Parathyroid adenoma (tissue), 2 donors: ENCODE measurements around the gene GNA15.

Experiments used
- H2AFZ ChIP-seq: fragments of 300-600 bp; sonication (generic); one replicate; pipeline ENCODE4 v1.7.0; 2017; ENCODE audit warnings: antibody characterized with exemption, mild to moderate bottlenecking
- H3K27ac ChIP-seq: fragments of 300-600 bp; sonication (generic); one replicate; pipeline ENCODE4 v1.7.0; 2017
- H3K27me3 ChIP-seq: fragments of 300-600 bp; sonication (generic); one replicate; pipeline ENCODE4 v1.7.0; 2017; ENCODE audit warnings: low read length; ENCODE audit not compliant: control insufficient read depth, insufficient read depth
- H3K36me3 ChIP-seq: fragments of 300-600 bp; sonication (generic); one replicate; pipeline ENCODE4 v1.7.0; 2017; ENCODE audit warnings: low read length; ENCODE audit not compliant: control insufficient read depth, insufficient read depth
- H3K4me1 ChIP-seq: fragments of 300-600 bp; sonication (generic); one replicate; pipeline ENCODE4 v1.7.0; 2017; ENCODE audit warnings: control low read depth
- H3K4me2 ChIP-seq: fragments of 300-600 bp; sonication (generic); one replicate; pipeline ENCODE4 v1.7.0; 2017; ENCODE audit warnings: low read length
- H3K4me3 ChIP-seq: fragments of 300-600 bp; sonication (generic); one replicate; pipeline ENCODE4 v1.7.0; 2017; ENCODE audit warnings: low read depth, low read length
- H3K79me2 ChIP-seq: fragments of 300-600 bp; sonication (generic); one replicate; pipeline ENCODE4 v1.7.0; 2017; ENCODE audit warnings: control low read depth
- H3K9ac ChIP-seq: fragments of 300-600 bp; sonication (generic); one replicate; pipeline ENCODE4 v1.7.0; 2017; ENCODE audit warnings: mild to moderate bottlenecking
- H3K9me3 ChIP-seq: fragments of 300-600 bp; sonication (generic); one replicate; pipeline ENCODE4 v1.7.0; 2017; ENCODE audit warnings: low read length; ENCODE audit not compliant: control insufficient read depth
- TF ChIP-seq, protein P1 (sequence below): fragments of 300-600 bp; sonication (generic); IDR thresholded peaks from one replicate; pipeline ENCODE4 v1.7.0; 2017; ENCODE audit warnings: antibody characterized with exemption, mild to moderate bottlenecking
- donor health status: primary hyperparathyroidism.

Gene GNA15

DNA sequence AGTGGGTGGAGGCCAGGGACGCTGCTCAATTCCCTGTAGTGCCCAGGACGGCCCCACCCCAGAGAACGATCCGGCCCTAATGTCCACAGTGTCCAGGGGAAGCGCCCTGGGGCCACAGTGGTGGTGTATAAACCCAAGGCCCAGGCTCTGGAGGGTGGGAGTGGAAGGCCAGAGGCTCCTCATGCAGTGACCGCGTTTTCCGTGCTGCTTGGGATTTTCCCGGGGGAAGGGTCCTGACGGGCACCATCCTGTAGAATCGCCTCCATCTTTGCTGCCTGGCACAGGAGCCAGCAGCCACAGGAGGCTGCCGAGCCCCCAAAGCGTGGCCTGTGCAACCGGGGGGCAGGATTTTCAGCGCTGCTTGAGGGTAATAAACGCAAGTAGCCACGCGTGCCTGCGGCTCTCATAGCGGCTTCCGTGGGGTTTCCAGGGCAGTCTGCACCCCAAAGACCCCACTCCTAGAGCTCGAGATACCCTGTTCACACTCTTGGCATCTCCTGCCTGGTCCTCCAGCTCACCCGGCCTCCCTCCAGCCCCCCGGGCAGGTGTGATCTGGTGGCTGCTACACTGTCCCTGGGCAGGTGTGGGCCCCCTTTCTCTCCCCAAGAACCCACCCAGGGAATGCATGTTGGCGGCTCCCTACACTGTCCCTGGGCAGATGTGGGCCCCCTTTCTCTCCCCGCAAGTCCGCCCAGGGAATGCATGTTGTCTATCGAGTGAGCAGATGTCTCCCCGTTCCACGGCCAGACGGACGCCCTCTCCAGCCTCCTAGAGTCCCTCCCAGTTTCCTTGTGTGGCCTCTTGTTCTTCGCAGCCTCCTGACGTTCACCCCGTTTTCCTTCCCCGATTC, 52.1 kb downstream of the GNA15 start:
- H3K36me3 ChIP-seq: no peaks in the 10 kb centered on the region
- H3K4me2 ChIP-seq: no peak overlapping the region
- H3K4me3 ChIP-seq: no peak overlapping the region
- H3K9ac ChIP-seq: no peak overlapping the region
- H2AFZ ChIP-seq: no peak overlapping the region
- TF ChIP-seq, protein P1, sequence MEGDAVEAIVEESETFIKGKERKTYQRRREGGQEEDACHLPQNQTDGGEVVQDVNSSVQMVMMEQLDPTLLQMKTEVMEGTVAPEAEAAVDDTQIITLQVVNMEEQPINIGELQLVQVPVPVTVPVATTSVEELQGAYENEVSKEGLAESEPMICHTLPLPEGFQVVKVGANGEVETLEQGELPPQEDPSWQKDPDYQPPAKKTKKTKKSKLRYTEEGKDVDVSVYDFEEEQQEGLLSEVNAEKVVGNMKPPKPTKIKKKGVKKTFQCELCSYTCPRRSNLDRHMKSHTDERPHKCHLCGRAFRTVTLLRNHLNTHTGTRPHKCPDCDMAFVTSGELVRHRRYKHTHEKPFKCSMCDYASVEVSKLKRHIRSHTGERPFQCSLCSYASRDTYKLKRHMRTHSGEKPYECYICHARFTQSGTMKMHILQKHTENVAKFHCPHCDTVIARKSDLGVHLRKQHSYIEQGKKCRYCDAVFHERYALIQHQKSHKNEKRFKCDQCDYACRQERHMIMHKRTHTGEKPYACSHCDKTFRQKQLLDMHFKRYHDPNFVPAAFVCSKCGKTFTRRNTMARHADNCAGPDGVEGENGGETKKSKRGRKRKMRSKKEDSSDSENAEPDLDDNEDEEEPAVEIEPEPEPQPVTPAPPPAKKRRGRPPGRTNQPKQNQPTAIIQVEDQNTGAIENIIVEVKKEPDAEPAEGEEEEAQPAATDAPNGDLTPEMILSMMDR: no peak
- no peak overlapping the region for H3K27ac ChIP-seq
- no peaks in the 10 kb centered on the region for H3K27me3 ChIP-seq
- H3K9me3 ChIP-seq: no peaks in the 10 kb centered on the region
- peaks cover 46% of the 10 kb centered on the region for H3K79me2 ChIP-seq
- H3K4me1 ChIP-seq: peaks cover 7% of the 10 kb centered on the region

DNA sequence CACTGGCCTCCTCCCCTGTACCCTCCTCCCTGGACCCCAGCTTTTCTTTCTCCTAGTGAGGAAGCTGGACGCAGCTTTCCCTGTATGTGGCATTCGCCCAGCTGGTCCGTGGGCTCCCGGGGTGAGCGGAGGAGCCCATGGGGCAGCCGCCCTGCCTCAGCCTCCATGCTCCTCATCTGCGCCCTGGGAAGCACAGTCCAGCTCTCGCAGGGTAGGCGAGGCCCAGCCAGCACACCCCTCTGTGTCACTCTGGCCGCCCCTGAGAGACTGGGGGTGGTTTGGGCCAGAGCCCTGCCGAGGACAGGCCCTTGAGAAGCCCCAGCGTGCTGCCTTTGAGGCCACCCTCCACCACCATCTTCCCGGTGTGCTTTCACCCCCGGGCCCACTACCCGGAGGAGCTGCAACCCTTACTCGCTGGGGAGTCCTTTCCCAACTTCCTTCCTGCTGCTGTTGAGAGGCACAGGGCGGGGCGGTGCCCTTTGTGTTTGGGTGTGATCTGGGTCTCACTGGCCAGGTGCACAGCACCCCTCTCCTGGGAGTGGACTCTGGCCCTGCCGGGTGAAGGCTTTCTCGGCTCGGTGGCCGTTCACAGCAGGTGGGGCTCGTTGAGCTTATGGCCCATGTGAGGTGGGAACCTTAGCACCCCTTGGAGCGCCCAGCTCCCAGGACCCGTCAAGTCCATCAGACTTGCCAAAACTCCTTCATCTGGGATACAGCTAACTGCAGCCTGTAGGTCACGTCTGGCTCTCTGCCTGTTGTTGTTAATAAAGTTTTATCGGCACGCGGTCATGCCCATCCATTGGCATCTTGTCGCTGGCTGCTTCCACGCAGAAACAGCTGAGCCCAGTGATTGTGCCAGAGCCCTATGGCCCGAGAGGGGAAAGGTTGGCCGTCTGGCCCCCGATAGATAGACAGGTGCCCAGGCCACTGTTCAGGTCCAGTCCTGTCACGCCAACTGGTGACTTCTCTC, 53.1 kb downstream of the GNA15 start:
- no peak overlapping the region for H2AFZ ChIP-seq
- H3K27ac ChIP-seq: no peak overlapping the region
- no peak overlapping the region for H3K4me2 ChIP-seq
- TF ChIP-seq, protein P1: no peak
- H3K9ac ChIP-seq: no peak overlapping the region
- no peaks in the 10 kb centered on the region for H3K9me3 ChIP-seq
- no peak overlapping the region for H3K4me3 ChIP-seq
- no peaks in the 10 kb centered on the region for H3K36me3 ChIP-seq
- H3K79me2 ChIP-seq: peaks cover 46% of the 10 kb centered on the region
- H3K27me3 ChIP-seq: no peaks in the 10 kb centered on the region
- peaks cover 7% of the 10 kb centered on the region for H3K4me1 ChIP-seq

DNA sequence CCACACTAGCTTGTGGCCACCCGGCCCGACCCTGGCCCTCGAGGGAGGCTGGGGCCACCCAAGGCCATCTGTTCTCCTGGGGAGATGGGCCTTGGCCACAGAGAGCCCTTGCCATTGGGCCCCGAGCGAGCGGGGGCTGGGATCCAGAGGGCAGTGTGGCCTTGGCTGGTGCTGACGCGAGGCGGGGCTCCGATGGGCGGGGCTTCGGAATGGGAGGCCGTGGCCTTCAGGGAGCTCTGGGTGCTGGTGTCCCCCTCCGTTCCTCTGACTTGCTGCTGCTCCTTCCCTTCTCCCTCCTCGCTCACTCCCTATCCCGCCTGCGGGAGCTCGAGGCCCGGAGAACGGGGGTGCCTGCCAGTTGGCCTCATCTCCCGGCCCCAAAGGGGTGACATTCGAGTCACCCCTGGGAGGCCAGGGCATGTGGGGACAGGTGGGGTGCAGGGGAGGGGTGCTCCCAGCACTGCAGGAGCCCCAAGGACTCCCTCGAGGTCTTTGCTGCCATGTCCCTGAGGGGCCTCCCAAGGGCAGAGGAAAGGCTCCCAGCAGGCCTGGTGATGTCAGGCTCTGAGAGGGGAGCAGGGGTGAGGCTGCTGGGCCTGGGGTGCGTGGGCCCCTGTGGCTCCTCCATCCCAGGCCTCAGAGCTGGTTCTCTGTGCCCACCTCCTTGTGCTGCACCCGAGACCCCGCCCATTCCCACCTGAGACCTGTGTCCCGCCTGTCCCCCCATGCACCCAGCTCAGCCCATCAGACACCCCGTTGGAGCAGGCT, 54.1 kb downstream of the GNA15 start:
- Histone ChIP-seq H3K27me3 (no peaks in the 10 kb centered on the region), H3K9ac (no peak overlapping the region), H3K4me3 (no peak overlapping the region), H3K4me2 (no peak overlapping the region), H3K36me3 (no peaks in the 10 kb centered on the region), H3K4me1 (peaks cover 7% of the 10 kb centered on the region), H2AFZ (no peak overlapping the region), H3K27ac (no peak overlapping the region), H3K79me2 (peaks cover 46% of the 10 kb centered on the region), H3K9me3 (no peaks in the 10 kb centered on the region)
- TF ChIP-seq, protein P1: no peak

DNA sequence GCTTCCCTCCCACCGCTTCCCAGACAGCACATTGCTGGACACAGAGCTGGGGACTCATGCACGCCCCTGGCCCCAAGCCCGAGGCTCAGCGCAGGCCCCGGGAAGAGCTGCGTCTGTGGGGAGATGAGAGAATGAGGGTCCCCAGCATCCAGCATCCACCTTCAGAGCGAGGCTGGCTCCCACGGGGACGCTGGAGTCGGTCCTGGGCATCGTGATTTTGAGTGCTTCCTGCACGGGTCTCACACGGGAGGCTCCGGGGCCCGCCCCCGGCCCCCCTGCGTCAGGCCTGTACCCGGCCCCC, 54.6 kb downstream of the GNA15 start:
- Histone ChIP-seq H3K9me3 (no peaks in the 10 kb centered on the region), H3K4me1 (peaks cover 7% of the 10 kb centered on the region), H2AFZ (no peak overlapping the region), H3K4me3 (no peak overlapping the region), H3K27ac (no peak overlapping the region), H3K79me2 (peaks cover 46% of the 10 kb centered on the region), H3K36me3 (no peaks in the 10 kb centered on the region), H3K4me2 (no peak overlapping the region), H3K9ac (no peak overlapping the region), H3K27me3 (no peaks in the 10 kb centered on the region)
- TF ChIP-seq, protein P1: no peak
